Aorta (tissue), 5 donors: Measurements from ENCODE around the gene PRKN. TPM values are rescaled to one million over a fixed set of nuclear protein-coding genes. Genes with fewer than 3 reads are reported as not detected.

ENCODE experiments used
- ATAC-seq: fragments of 200-7000 bp; cut with Tn5 transposase; one replicate; pipeline ENCODE4 v1.9.1; 2022; ENCODE audit warnings: moderate library complexity; ENCODE audit not compliant: low FRiP score
- DNase-seq, 2 donors: peaks; one replicate each; pipeline ENCODE4 v3.0.0-alpha.2; 2020
- H3K27ac ChIP-seq, 2 donors: one replicate each; pipeline ENCODE4 v1.5.1; 2013; ENCODE audit warnings: low read length in 2 of 2, mild to moderate bottlenecking in 2 of 2, moderate library complexity in 2 of 2, control low read depth in 1 of 2, inconsistent platforms in 1 of 2, low read depth in 1 of 2
- H3K27me3 ChIP-seq, 2 donors: one replicate each; pipeline ENCODE4 v1.6.1; 2013; ENCODE audit warnings: control low read depth in 1 of 2, low read length in 1 of 2, mild to moderate bottlenecking in 1 of 2, moderate library complexity in 1 of 2; ENCODE audit not compliant: insufficient read depth in 2 of 2, control insufficient read depth in 1 of 2
- H3K36me3 ChIP-seq, 2 donors: one replicate each; pipeline ENCODE4 v1.6.1; 2013; ENCODE audit warnings: control low read depth in 1 of 2, low read length in 1 of 2, mild to moderate bottlenecking in 1 of 2; ENCODE audit not compliant: insufficient read depth in 2 of 2, control insufficient read depth in 1 of 2
- H3K4me1 ChIP-seq, 2 donors: one replicate each; pipeline ENCODE4 v1.6.1; 2013; ENCODE audit warnings: low read length in 2 of 2, control low read depth in 1 of 2, mild to moderate bottlenecking in 1 of 2, moderate library complexity in 1 of 2; ENCODE audit not compliant: insufficient read depth in 2 of 2, control insufficient read depth in 1 of 2
- H3K4me3 ChIP-seq, 2 donors: one replicate each; pipeline ENCODE4 v1.5.1; 2013; ENCODE audit warnings: low read length in 2 of 2, control low read depth in 1 of 2, mild to moderate bottlenecking in 1 of 2
- H3K9me3 ChIP-seq: one replicate; pipeline ENCODE4 v1.6.1; 2013; ENCODE audit warnings: mild to moderate bottlenecking, low read length; ENCODE audit not compliant: control insufficient read depth
- WGBS, 2 donors: extraction: QIAGEN DNeasy Blood & Tissue Kit; methylation state at CpG; one replicate each; pipeline ENCODE4 v1.1.7; 2013; 5-methylcytosine and 5-hydroxymethylcytosine counted together
- intact Hi-C, 2 donors: fragments of 100-400 bp; cut with DNase I; formaldehyde crosslinking; loops; one replicate each; pipeline versions ENCODE4 v1.14.2 to v1.15.0; 2022
- polyA plus RNA-seq, 2 donors: library from polyadenylated mRNA; stranded (reverse); fragments of 200-250 nt; gene quantifications; one replicate each; pipeline ENCODE4 v1.2.3, GENCODE V29; 2013
- total RNA-seq, 2 donors: library from RNA; stranded (reverse); fragmentation: NEBNext Ultra II Directional; extraction: Animal tissue kit (Norgen Biotek cat#: 25700); gene quantifications; one replicate each; pipeline ENCODE4 v1.2.1, GENCODE V29; 2021
- donor health status: healthy with polysubstance abuse.
- donor health status: Bipolar disorder and iron deficiency.
- donor health status: DM: no; HTN: no; CAD: no.
- donor health status: DM: no; HTN: no; CAD: no.
- donor health status: DM: yes; HTN: yes; CAD: no.

The PRKN gene
- total and polyA plus RNA-seq, 4 donors, result 1.0 to 17.3 (median 5.7) TPM

DNA sequence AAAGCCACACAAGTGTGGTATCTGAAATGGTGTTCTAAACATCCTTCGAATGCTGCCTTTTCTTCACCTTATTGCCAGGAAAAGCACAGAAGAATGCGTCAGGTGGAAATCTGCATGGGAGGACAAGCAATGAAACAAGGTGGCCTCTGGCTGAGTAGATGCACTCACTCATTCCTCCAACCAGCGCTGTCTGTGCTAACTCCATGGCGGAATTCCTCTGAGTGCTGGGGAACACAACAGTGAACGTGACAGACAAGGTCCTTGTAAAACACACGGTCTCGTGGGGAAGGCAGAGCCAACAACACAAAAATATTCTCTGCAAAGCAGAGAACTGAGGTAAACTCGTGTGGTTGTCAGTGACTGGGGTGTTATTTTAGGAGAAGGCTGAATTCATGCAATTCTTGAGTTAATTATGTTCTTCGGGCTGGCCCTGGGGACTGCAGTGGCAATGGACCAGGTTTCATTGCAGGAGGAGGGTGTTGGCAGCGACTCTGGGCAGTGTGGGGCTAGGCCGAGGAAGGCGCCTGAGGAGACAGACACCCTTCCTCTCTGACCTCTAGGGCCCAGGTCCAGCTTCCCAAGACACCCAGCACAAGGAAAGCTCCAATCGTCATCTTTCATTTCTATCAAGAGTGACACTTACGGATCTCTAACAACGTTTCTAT, 339.7 kb downstream of the PRKN start:
- 2 to 7% methylated on average over 15 of the region's 15 CpGs for WGBS, 2 donors
- Histone ChIP-seq H3K4me1 (peaks cover 0 to 4% of the 10 kb centered on the region in 2 donors), H3K27me3 (no peaks in the 10 kb centered on the region), H3K36me3 (no peaks in the 10 kb centered on the region), H3K9me3 (no peaks in the 10 kb centered on the region), H3K27ac (peak overlapping the region; percentile 44 to 66), H3K4me3 (no peak overlapping the region)
- DNase-seq, result peak; percentile 61 to 83
- ATAC-seq, result peak; percentile 71
- intact Hi-C loops, result loop anchor here in 1 of 2 donors (10.0 kb wide), 1 partner anchor 337 kb away; the partner anchor contains the start of genes PACRG and PRKN

DNA sequence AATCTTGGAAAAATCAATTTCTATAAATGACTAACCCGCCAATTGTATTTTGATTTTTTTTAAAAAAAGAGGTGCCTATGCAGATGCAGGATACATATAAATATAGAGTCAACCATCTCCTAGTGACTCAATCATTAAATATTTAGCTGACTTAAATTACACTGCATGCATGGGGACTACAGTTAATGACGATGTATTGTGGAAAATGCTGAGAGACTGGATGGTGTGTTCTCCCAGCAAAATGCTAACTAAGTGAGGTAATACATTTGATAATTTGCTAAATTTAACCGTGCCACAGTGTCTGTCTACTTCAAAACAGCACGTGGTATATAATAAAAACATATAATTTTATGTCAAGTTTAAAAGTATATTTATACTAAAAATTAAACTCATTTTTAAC, 341.6 kb downstream of the PRKN start:
- no peak for ATAC-seq
- Histone ChIP-seq H3K4me3 (no peak overlapping the region), H3K36me3 (no peaks in the 10 kb centered on the region), H3K9me3 (no peaks in the 10 kb centered on the region), H3K27me3 (no peaks in the 10 kb centered on the region), H3K27ac (no peak overlapping the region), H3K4me1 (peaks cover 0 to 4% of the 10 kb centered on the region in 2 donors)
- no peak for DNase-seq
- 14 to 19% methylated on average over 4 of the region's 4 CpGs for WGBS, 2 donors
- intact Hi-C loops, result loop anchor here in 1 of 2 donors (10.0 kb wide), 1 partner anchor 339 kb away; the partner anchor contains the start of genes PACRG and PRKN

DNA sequence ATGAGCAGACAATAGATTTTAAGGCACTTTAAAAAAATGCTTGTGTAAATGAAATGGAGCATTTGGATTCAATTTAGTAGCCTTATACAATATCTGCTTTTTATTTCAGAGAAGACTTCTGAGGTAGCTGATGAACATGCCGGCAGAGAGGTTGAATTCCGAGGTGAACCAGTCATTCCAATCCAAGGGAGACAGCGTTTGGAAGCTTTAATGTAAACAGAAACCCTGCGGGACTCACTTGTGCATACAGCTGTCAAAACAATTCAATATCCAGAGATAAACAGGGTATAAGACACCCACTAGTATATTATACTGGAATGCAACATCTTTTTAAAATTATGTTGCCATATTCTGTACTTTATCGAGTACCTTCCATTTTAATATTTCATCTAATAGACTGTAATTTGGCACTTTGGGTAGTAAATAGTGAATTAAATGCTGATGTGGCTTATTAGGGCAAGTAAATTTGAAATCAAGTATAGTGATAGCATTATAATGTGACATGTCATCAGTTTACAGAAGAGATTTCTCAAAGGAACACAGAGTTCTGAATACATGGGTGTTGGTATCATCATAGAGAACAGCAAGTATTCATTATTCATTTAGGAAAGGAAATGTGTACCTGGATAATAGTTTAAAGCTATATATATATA, 347.7 kb downstream of the PRKN start:
- Histone ChIP-seq H3K4me1 (peaks cover 2 to 3% of the 10 kb centered on the region in 2 donors), H3K27me3 (no peaks in the 10 kb centered on the region), H3K27ac (no peak overlapping the region), H3K4me3 (no peak overlapping the region), H3K36me3 (no peaks in the 10 kb centered on the region), H3K9me3 (no peaks in the 10 kb centered on the region)
- ATAC-seq (no peak), DNase-seq (no peak)
- WGBS, 2 donors, result 69 to 76% methylated on average over 5 of the region's 5 CpGs
- intact Hi-C loops, result loop anchor here in 1 of 2 donors (10.0 kb wide), 1 partner anchor 345 kb away; the partner anchor contains the start of genes PACRG and PRKN

DNA sequence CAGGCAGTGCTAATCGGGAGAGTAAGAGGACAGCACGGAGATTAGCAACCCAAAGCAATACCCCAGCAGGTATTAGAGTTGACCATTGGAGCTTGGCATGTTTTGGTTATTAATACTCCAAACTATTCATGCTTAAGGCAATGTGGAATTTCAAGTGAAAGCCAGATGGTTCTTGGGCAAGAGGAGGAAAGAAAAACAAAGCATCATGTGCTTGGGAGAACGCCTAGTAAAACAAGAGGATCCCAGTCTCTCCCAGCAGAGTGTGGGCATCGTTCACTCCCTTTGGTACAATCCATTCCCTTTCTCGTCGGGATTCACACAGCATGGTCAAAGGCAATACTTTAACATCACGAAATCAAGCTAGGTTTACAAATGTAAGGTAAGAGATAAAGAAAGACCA, 349.8 kb downstream of the PRKN start:
- ATAC-seq (peak; percentile 64), DNase-seq (no peak)
- no peaks in the 10 kb centered on the region for H3K27me3 ChIP-seq
- H3K36me3 ChIP-seq, result no peaks in the 10 kb centered on the region
- no peaks in the 10 kb centered on the region for H3K9me3 ChIP-seq
- H3K4me3 ChIP-seq, result no peak overlapping the region
- peaks cover 2 to 3% of the 10 kb centered on the region in 2 donors for H3K4me1 ChIP-seq
- intact Hi-C loops, result no loop called here
- WGBS, 2 donors, result 9 to 21% methylated on average over 7 of the region's 7 CpGs
- peak overlapping the region in 1 of 2 donors; percentile 97 for H3K27ac ChIP-seq

DNA sequence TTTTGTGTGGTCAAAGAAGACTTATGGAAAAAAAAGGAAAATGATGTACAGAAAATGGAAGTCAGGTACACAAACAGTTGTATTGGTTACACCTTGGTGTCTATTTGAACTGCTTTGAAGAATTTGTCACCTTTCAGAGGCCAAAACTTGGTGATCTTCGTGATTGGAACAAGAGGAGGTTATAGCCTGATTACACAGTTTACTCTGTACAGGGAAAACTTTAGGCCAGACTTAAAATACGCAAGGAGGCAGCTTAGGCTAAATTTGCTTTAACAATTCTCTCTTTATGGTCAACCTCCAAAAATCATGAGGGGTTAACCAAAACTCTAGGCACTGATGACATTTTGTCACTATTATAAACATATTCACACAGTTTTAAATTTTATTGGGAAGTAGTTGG, 353.7 kb downstream of the PRKN start:
- H3K27ac ChIP-seq, result no peak overlapping the region
- H3K27me3 ChIP-seq, result no peaks in the 10 kb centered on the region
- ATAC-seq (no peak), DNase-seq (no peak)
- no peaks in the 10 kb centered on the region for H3K9me3 ChIP-seq
- intact Hi-C loops, result no loop called here
- H3K4me3 ChIP-seq, result no peak overlapping the region
- no peaks in the 10 kb centered on the region for H3K36me3 ChIP-seq
- WGBS, 2 donors, result 99 to 100% methylated on average over 2 of the region's 2 CpGs
- H3K4me1 ChIP-seq, result peaks cover 2 to 3% of the 10 kb centered on the region in 2 donors

DNA sequence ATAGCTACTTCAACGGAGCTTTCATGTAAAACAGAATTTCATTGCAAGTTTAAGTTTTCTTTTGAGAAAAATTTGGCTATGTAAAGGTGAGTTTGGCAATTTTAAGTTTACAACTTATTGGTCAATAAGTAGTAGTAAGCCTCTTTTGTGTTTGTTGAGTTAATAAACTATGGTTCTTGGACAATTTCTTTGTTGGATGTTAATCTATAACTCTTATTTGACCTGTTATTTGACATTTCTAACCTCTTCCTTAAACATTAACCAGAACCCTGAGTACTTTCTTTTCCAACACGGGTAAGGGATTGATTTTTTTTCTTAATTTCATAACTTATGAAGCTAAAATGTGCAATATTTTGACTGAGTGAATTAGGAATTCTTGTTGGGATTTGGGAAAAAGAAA, 354.4 kb downstream of the PRKN start:
- ATAC-seq (no peak), DNase-seq (no peak)
- 83 to 89% methylated on average over 2 of the region's 2 CpGs for WGBS, 2 donors
- H3K4me3 ChIP-seq, result no peak overlapping the region
- H3K27ac ChIP-seq, result no peak overlapping the region
- H3K4me1 ChIP-seq, result peaks cover 2 to 5% of the 10 kb centered on the region in 2 donors
- no peaks in the 10 kb centered on the region for H3K36me3 ChIP-seq
- intact Hi-C loops, result no loop called here
- no peaks in the 10 kb centered on the region for H3K27me3 ChIP-seq
- no peaks in the 10 kb centered on the region for H3K9me3 ChIP-seq

DNA sequence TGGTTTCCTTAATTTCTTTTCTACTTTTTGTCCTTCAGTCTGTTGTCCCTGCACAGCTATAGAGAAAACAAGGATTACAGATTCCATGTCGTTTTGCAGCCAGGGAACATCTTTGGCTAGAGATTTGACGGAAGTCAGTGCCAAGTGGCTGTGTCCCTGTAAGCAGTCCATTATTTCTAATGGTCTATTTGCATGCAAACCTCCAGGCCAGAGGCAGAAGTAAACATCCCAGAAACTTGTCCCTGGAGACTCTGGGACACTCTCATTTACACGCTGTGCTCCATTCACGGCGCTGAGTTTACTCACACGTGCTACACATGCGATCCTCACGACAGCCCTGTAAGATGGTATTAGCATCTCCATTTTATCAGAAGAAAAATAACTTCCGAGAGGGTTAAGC, 355.5 kb downstream of the PRKN start:
- no peak for ATAC-seq

DNA sequence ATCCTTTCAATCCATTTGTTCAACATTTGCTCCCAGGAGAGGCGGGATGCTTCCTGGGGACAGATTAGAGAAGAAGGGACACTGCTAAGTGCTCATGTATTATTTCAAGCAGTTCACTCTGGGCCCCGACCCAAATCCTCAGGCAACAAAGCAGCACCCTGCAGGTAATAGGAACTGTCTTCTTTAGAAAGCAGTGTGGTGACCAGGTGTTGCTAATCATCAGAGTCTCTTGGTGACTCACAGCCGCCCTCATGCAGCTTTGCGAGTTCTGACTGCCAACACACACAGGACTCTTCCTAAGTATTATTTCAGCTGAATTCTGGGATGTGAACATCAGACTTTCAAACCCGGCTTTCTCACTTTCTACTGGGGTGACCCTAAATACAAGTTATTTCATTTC, 356.4 kb downstream of the PRKN start:
- 87 to 90% methylated on average over 5 of the region's 5 CpGs for WGBS, 2 donors
- Histone ChIP-seq H3K9me3 (no peaks in the 10 kb centered on the region), H3K27ac (no peak overlapping the region), H3K4me3 (no peak overlapping the region), H3K36me3 (no peaks in the 10 kb centered on the region), H3K27me3 (no peaks in the 10 kb centered on the region), H3K4me1 (peaks cover 2 to 5% of the 10 kb centered on the region in 2 donors)
- no peak for DNase-seq
- intact Hi-C loops, result no loop called here
- no peak for ATAC-seq

More for the DNA sequence above, 355.5 kb downstream of the PRKN start:
- no peak overlapping the region for H3K4me3 ChIP-seq
- intact Hi-C loops, result no loop called here
- peaks cover 2 to 5% of the 10 kb centered on the region in 2 donors for H3K4me1 ChIP-seq
- no peaks in the 10 kb centered on the region for H3K9me3 ChIP-seq
- no peak overlapping the region for H3K27ac ChIP-seq
- WGBS, 2 donors, result 75 to 91% methylated on average over 9 of the region's 9 CpGs
- DNase-seq, result no peak
- no peaks in the 10 kb centered on the region for H3K27me3 ChIP-seq
- no peaks in the 10 kb centered on the region for H3K36me3 ChIP-seq

DNA sequence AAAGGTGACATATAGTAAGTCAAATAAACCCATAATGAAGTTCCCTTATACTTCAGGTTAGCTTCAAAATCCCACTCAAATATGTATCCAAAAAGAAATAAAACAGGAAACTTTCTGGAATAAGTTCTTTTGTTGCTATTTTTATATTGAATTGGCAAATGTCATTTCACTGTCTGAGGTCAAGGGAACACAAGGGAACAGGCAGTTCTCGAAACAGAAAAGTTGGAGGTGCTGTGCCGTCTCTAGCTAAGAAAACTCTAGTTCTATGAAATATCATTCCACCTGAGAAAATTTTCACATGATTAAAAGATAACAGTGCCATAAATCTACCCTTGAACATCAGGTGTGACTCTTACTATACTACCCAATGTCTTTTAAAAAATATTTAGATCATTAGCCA, 358.5 kb downstream of the PRKN start:
- Histone ChIP-seq H3K4me3 (no peak overlapping the region), H3K4me1 (peaks cover 2 to 5% of the 10 kb centered on the region in 2 donors), H3K9me3 (no peaks in the 10 kb centered on the region), H3K36me3 (no peaks in the 10 kb centered on the region), H3K27me3 (no peaks in the 10 kb centered on the region), H3K27ac (no peak overlapping the region)
- WGBS, 2 donors, result 9 to 15% methylated on average over 2 of the region's 2 CpGs
- intact Hi-C loops, result no loop called here
- ATAC-seq (no peak), DNase-seq (no peak)
